ENCODE measurements around the gene HLA-DOA.

Gene HLA-DOA

DNA sequence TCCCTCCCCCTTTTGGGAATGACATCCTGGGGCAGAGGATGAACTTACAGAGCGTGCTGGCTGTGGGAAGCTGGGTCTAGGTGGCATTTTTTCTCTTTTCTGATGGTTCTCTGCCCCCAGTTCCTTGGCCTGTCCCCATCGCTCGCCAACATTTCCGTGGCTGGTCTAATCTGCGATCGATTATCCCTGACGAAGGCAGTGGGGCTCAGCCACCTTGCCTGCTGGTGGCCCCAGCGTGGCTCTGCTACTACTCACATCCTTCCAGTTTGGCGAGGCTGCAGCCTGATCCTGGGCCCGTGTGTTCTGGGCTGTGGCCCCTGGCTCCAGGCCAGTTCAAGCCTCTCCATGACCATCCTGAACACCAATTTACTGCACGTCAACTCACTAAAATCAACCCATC, 6.4 kb upstream of the HLA-DOA start:
- no peak for DNase-seq (ENCODE audit: low spot score)

DNA sequence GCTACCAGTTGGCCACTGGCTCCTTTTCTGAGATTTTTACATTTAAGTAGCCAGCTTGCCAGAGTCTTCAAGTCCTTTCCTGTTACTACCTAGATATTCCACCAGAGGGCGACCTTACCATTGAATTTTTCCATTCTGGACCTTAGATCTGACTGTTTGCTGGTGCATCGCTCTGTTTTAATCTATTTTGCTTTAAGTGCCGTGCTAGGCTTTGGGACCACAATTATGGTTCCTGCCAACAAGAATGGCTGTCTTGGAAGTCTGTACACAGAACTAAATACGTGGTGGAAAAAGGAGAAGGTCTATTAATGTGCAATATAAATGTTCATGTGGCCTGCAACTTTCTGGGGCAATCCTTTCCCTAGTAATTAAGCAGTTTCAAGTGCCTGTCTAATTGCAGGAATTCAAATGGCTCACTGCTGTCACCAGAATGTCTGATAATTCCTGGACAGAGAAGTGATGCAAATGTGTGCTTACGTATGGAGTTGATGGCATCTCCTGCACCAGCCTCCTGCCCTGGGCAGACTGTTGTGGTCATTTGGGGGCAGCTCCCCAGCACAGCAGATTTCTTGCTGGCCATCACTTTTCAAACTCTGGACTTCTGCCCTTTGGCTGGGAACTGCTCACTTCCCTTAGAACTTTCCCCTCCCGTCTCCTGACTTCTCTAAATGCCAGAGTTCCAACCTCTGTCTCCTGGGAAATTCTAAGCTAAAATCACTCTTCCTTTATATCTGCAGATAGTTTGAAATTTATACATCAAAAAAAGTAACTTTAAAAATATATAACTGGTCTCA, 5.6 kb upstream of the HLA-DOA start:
- DNase-seq (ENCODE audit: low spot score), result no peak

DNA sequence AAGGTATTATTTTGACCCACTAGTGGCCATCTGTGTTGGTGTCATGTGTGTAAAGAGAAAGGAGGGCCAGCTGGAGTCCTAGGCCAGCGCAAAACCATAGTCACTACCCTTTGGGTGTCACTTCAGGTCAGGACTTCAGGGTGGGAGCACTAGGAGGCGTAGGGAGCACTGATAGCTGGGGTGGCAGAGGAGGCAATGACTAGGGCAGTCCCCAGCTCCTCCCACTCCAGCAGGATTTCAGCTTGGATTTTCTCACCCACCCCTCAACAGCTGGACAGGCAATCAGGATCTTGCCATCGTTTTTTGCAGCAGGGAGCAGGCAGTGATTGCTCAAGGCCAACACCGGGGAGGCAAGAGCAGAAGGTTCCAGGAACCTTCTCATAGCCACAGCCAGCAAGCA, 4.2 kb upstream of the HLA-DOA start:
- DNase-seq (ENCODE audit: low spot score), result no peak

DNA sequence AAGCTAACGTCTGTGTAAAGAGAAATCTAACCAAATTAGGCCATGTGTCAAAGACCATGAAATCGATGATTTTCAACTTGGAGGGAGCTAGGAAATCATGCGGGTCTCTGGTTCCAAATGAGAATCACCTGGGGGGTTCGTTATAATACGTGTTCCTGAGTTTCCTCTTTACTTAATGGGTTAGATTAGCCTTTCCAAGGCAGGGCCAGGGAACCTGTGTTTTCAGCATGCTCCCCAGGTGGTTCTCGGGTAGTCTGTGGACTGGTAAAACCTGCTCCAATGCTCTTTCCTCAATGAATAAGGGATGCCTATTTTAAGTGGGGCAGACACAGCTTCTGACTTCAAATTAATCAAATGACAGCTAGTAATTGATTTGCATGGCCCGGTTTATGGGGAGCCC, 965 bp upstream of the HLA-DOA start:
- DNase-seq (ENCODE audit: low spot score), result no peak

DNA sequence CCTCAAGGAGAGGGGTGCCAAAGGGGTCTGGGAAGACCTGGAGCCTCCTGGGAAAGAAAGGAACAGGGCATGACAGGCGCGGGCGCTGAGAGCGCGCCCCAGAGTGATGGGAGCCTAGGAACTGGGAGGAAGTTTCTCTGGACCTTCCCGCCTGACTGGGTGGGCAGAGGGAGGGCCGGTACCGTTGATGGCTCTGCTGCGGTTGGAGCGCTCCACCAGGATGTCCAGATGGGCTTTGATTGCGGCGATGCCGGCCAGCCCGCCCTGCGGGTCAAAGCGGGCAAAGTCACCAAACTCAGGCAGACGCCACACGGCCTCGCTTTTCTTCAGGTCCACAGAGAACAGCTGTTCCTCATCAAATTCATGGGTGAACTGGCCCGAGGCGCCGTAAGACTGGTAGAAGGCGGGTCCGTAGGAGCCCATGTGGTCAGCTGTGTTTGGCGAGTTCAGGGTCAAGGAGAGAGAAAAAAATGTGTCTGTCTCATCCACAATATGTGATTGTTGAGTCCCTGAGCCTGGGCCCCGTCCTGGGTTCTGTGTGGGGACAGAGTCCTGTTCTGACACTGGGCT, 1.5 kb downstream of the HLA-DOA start:
- no peak for DNase-seq (ENCODE audit: low spot score)

DNA sequence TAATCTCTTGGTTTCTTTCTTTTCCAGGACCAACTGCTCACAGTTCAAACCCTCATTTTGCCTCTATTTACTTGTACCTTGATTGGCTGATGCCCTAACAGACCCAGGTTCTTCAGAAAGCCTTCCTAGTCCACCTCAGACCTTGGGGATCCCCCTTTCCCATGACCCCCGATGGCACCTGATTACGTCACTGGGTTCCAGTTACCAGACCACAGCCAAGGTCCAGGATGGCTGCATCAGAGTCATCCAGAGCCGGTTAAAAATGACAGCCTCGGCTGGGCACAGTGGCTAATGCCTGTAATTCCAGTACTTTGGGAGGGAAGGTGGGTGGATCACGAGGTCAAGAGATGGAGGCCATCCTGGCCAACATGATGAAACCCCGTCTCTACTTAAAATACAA, 4.5 kb downstream of the HLA-DOA start:
- DNase-seq (ENCODE audit: low spot score), result no peak

DNA sequence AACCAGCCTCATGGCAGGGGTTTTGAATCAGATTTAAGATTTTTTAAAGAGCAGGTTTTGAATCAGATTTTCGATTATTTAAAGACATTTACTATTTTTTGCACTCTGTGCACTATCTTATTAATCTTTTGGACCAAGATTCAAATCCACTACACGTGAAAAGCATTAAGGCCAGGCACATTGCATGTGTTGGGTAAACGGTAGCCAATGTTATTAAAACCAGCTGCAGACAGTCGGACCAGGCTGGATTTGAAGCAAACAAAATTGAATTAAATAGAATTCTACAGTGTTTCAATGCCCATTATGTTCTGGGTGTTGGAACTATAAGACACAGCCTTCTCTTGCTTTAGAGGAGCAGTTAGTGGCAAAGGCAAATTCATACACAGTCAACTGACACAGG, 7.7 kb downstream of the HLA-DOA start:
- no peak for DNase-seq (ENCODE audit: low spot score)

DNA sequence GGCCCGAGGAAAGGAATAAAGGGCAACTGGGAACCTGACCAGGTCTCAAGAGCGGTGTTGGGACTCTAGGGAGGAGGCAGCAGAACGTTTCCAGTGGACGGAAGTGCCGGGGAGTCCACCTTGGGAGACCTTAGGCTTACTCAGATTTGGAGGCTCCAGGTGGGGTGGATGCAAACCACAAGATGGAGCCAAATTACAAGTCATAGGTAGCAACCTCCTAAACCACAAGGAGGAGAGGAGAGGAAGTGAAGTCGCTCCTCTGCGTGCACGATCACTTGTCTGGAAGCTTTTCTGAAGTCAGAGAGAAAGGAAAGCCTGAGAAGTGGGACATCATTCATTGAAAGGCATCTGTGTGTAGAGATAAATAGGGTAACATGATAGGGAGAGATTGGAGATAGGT, 9.3 kb downstream of the HLA-DOA start:
- DNase-seq (ENCODE audit: low spot score), result no peak

DNA sequence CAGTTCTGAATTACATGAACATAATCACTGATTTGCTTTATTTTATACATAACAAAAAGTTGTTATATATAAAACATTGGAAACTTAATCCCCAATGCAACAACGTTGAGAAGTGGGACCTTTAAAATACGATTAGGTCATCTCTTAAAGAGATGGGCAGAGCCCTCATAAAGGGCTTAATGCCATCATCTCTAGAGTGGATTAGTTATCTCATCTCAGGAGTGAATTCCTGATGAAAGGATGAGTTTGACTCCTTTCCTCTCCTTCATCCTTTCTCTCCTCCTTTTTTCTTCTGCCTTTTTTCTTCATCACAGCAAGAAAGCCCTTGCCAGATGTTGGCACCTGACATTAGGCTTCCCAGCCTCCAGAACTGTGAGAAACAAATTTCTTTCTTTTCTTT, 13.9 kb downstream of the HLA-DOA start:
- no peak for DNase-seq (ENCODE audit: low spot score)

DNA sequence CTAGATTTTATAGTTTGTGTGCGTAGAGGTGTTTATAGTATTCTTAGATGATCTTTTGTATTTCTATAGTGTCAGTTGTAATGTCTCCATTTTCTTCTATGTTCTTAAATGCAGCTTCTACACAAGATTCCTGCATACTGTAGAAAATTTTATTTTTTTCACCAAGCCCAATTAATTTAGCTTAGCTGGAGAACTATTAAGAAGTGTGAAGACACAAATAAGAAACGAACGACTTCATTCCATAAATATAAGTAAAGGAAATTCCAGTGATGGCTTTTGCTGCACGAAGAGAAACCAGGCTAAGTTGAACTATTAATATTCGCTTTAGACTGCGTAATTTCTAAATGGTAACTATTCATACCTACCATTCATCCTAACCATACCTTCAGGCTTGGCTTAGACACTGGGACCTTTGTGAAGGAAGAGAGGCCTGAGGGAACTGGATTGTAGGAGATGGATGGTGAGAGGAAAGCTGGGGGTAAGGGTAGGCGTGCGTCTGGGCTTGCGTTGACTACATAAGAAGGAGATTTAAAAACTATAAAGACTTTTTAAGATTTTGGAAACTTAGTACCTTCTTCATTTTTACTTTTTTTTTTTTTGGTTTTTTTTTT, 15.9 kb downstream of the HLA-DOA start:
- no peak for DNase-seq (ENCODE audit: low spot score)

DNA sequence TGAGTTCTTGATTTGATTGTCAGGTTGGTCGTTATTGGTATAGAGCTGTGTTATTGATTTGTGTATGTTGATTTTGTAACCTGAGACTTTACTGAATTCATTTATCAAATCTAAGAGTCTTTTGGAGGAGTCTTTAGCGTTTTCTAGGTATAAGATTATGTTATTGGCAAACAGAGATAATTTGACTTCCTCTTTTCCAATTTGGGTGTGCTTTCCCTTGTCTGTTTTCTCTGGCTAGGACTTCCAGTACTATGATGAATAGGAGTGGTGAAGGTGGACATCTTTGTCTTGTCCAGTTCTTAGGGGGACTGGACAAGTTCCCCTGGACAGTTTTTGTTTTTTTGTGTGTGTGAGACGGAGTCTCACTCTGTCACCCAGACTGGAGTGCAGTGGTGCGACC, 17.4 kb downstream of the HLA-DOA start:
- no peak for DNase-seq (ENCODE audit: low spot score)

DNA sequence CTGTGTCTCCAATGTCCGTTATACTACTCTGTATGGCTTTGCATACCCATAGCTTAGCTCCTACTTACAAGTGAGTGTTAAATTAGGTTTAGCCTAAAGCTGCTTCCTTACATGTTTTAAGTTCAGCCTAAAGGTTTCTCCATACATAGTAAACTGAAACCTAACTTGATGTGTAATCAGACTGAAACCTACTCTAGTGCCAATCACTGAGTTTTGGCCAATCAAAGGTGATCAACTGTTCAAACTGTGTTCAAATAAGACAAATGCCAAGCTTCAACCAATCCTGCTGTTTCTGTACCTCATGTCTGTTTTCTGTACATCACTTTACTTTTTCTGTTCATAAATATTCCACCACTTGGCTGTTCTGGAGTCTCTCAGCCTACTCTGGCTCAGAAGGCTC, 20.0 kb downstream of the HLA-DOA start:
- DNase-seq (ENCODE audit: low spot score), result no peak

DNA sequence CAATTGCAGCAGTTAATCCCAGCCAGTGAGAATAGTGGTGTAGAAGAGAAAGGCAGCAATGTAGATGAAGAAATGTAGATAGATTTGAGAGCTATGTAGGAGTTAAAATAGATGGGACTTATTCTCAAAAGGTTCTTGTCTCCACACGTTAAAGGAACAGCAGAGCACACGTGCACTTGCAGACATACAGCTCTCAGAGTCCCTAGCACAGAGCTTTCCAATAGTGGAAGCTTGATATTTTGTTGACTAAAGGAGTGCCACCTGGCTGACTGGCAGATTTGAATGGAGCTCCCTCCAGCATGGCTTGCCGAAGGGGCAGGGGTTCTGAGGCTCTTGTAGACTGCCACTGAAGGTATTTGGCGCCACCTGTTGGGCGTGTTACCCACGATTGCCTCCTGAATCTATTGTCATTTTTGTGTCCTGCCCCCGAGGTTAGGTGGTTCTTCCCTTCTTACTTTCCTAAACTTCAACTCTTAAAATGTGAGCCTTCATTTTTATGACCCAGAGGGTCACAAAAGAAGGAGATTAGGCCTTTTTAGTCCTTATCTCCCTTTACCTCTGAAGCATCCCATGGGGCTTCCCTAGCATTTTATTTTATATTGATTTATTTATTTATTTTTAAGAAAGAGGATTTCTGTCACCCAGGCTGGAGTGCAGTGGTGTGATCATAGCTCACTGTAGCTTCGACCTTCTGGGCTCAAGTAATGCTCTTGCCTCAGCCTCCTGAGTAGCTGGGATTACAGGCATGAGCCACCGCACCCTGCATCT, 24.6 kb downstream of the HLA-DOA start:
- DNase-seq (ENCODE audit: low spot score), result peak; percentile 80

DNA sequence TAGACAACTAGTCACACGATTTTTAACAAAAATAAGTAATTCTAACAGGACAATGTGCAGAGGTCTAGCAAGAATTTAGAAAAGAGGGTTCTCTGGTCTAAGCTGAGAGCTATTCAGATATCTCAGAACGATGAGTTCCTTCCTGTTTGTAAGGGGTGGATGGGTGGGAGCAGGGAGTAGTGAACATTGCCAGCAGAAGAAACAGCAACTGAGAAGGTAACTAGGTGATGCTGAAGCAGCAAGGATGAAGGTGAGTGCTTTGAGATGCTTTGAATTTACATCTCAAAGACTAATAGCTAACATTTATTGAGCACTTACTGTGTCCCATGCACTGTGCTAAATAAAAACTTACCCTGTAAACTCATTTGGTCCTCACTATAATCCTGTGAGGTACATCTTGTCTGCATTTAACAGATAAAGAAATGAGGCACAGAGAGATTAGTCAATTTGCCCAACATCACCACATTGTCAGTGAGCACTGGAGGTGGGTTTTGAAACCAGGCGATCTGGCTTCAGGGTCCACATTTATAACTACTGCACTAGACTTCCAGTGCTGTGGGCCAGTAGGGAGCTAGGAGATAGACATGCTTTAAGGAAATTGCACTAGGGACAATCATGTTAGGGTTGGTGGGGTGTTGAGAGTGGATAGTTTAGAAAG, 25.3 kb downstream of the HLA-DOA start:
- no peak for DNase-seq (ENCODE audit: low spot score)

DNA sequence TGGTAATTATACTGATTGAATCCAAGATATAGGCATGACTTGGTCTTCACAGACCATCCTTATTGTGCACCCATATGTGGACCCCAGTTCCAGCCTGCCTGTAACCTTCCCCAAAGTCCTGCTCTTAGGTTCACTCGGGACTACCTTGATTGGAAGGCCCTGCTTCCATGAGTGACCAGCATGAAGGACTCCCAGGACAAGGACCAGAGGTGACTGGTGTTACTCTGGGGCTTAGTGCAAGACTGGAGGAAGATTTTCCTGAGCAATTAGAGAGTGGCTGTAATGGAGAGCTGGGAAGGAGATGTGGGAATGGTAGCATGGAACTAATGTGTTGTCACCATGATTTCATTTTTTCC, 25.9 kb downstream of the HLA-DOA start:
- DNase-seq (ENCODE audit: low spot score), result no peak

DNA sequence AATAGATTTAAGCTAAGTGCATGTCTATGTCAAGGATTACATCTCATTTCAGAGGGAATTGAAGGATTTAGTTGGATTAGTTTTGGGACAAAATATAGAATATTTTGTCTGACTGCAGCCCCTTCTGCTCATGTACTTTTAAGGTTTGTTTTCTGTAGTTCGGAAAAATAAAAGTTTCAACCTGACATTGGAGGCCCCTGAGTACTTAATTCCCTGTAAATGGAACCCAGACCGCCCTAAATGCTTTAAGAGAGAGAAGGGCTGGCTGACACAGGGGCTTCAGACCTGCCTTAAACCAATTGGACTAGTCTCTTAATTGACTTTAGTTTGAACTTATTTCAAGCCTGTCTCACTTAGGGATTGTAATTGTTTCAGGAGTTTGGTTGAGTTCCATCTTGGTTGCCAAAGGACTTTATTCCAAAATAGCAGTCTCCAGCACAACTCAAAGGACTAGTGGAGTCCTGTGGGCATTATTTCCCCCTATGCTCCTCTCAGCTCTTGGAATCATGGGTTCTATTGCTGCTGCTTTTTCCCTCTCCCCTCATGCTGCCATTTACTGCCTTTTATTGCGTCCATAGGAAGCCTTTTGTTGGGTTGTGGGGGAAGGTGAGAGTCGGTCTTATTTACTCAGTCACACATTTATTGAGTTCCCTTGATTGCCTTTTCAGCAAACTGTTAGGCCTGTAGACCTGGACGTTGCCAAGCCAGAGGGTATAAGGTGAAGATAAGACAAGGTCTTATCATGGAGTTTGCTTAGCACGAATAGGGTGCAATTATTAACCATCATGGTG, 26.5 kb downstream of the HLA-DOA start:
- no peak for DNase-seq (ENCODE audit: low spot score)

DNA sequence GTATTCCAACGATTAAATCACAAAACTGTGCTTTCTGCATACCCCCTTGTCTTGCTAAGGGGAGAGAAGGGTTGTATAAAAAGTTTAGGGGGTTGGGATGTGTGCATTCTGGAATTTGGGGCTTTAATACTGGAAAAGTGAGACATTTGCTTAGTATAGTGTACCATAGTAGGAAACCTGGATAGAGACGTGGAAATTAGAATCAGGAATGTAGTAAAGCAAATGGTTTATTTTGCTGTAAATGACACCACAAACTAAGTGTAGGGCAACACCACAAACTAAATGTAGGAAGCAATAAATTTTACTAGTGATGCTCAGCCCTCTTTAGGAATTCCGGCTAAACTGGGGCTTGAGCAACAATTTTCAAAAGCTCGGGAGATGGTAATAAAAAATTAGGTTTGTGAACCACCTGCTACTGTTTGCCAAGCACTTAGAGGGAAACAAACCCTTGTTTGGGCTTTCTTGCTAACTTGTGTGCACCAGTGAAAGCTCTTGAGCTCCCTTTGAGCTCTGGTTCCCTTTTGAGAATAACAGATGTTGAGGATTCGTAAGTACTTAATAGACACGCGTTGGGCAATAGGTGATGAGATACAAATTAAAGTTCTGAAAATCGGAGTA, 27.2 kb downstream of the HLA-DOA start:
- no peak for DNase-seq (ENCODE audit: low spot score)

DNA sequence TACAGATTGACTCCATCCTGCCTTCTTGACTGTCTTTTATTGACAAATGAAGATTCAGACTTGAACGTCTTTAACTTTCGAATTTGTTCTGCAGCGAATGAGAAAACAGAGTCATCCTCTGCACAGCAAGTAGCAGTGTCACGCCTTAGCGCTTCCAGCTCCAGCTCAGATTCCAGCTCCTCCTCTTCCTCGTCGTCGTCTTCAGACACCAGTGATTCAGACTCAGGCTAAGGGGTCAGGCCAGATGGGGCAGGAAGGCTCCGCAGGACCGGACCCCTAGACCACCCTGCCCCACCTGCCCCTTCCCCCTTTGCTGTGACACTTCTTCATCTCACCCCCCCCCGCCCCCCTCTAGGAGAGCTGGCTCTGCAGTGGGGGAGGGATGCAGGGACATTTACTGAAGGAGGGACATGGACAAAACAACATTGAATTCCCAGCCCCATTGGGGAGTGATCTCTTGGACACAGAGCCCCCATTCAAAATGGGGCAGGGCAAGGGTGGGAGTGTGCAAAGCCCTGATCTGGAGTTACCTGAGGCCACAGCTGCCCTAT, 28.8 kb downstream of the HLA-DOA start:
- DNase-seq (ENCODE audit: low spot score), result no peak

DNA sequence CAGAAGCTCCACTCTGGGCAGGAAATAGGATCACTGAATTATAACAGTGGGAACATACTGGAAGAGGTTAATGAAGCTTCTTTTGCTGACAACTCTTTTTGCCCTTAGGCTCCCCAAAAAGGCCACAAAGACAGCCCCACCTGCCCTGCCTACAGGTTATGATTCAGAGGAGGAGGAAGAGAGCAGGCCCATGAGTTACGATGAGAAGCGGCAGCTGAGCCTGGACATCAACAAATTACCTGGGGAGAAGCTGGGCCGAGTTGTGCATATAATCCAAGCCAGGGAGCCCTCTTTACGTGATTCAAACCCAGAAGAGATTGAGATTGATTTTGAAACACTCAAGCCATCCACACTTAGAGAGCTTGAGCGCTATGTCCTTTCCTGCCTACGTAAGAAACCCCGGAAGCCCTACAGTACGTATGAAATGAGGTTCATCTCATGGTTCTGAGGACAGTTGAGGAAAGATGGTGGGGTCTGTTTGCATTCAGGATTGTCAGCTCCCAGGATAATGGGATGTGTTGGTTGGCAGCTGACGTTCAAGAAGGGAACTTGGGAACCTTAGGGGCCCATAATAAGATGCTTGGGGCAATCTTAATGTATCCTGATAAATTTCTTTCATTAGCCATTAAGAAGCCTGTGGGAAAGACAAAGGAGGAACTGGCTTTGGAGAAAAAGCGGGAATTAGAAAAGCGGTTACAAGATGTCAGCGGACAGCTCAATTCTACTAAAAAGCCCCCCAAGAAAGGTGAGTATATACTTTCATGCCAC, 29.5 kb downstream of the HLA-DOA start:
- DNase-seq (ENCODE audit: low spot score), result no peak

DNA sequence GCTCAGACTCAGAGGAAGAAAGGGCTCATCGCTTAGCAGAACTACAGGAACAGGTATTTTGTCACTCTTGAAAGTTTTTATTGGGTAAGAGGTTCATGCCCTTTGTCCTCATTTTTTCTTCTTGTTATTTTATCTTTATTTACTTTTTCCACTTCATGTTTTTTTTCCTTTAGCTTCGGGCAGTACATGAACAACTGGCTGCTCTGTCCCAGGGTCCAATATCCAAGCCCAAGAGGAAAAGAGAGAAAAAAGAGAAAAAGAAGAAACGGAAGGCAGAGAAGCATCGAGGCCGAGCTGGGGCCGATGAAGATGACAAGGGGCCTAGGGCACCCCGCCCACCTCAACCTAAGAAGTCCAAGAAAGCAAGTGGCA, 31.5 kb downstream of the HLA-DOA start:
- DNase-seq (ENCODE audit: low spot score), result no peak
